MM.1S (cell line): Measurements from ENCODE around the gene DLGAP1.

ENCODE experiments used
- DNase-seq: peaks from one replicate; pipeline ENCODE4 v3.0.0-alpha.2; 2015
- H2AFZ ChIP-seq: fragments of 300-600 bp; sonication (generic); 2 replicates; pipeline ENCODE4 v1.6.0; 2016; ENCODE audit warnings: antibody characterized with exemption, low read length
- H3F3A ChIP-seq: fragments of 300-600 bp; sonication (generic); 2 replicates; pipeline ENCODE4 v1.6.1; 2016; ENCODE audit warnings: mild to moderate bottlenecking, antibody characterized with exemption, low read length, moderate library complexity, mixed read lengths; ENCODE audit not compliant: insufficient read depth
- H3K27ac ChIP-seq: fragments of 300-600 bp; sonication (generic); 2 replicates; pipeline ENCODE4 v1.5.1; 2016; ENCODE audit warnings: mild to moderate bottlenecking, low read length
- H3K27me3 ChIP-seq: fragments of 300-600 bp; sonication (generic); replicated peaks from 2 replicates; pipeline ENCODE4 v1.6.0; 2016; ENCODE audit warnings: low read length; ENCODE audit not compliant: insufficient read depth
- H3K36me3 ChIP-seq: fragments of 300-600 bp; sonication (generic); replicated peaks from 2 replicates; pipeline ENCODE4 v1.6.1; 2016; ENCODE audit warnings: mild to moderate bottlenecking, low read length, mixed read lengths; ENCODE audit not compliant: insufficient read depth
- H3K4me1 ChIP-seq: fragments of 300-600 bp; sonication (generic); 2 replicates; pipeline ENCODE4 v1.6.1; 2016; ENCODE audit warnings: low read length, mixed read lengths
- H3K4me2 ChIP-seq: fragments of 300-600 bp; sonication (generic); 2 replicates; pipeline ENCODE4 v1.6.0; 2016; ENCODE audit warnings: low read depth, low read length
- H3K4me3 ChIP-seq: fragments of 300-600 bp; sonication (generic); 2 replicates; pipeline ENCODE4 v1.5.1; 2016; ENCODE audit warnings: low read length, mixed read lengths
- H3K79me2 ChIP-seq: fragments of 300-600 bp; sonication (generic); 2 replicates; pipeline ENCODE4 v1.6.1; 2016; ENCODE audit warnings: mixed run types, low read length, mixed read lengths
- H3K9ac ChIP-seq: fragments of 300-600 bp; sonication (generic); 2 replicates; pipeline ENCODE4 v1.6.1; 2016; ENCODE audit warnings: low read length, mixed read lengths
- H3K9me2 ChIP-seq: fragments of 300-600 bp; sonication (generic); replicated peaks from 2 replicates; pipeline ENCODE4 v1.6.1; 2016; ENCODE audit warnings: mild to moderate bottlenecking, low read length, mixed read lengths; ENCODE audit not compliant: insufficient read depth
- H3K9me3 ChIP-seq: fragments of 300-600 bp; sonication (generic); replicated peaks from 2 replicates; pipeline ENCODE4 v1.6.1; 2016; ENCODE audit warnings: mild to moderate bottlenecking, low read length, mixed read lengths; ENCODE audit not compliant: insufficient read depth
- H4K20me1 ChIP-seq: fragments of 300-600 bp; sonication (generic); 2 replicates; pipeline ENCODE4 v1.6.1; 2016; ENCODE audit warnings: mild to moderate bottlenecking, low read length, moderate library complexity, mixed read lengths; ENCODE audit not compliant: insufficient read depth
- CTCF ChIP-seq: fragments of 300-600 bp; sonication (generic); IDR thresholded peaks from 2 replicates; pipeline ENCODE4 v1.5.1; 2016; ENCODE audit warnings: antibody characterized with exemption, low read length, mixed read lengths
- EZH2 ChIP-seq: fragments of 300-600 bp; sonication (generic); optimal IDR thresholded peaks from 2 replicates; pipeline ENCODE3; 2017; ENCODE audit warnings: low read depth, mild to moderate bottlenecking, antibody characterized with exemption, low read length, mixed read lengths
- EZH2phosphoT487 ChIP-seq: fragments of 300-600 bp; sonication (generic); IDR thresholded peaks from 2 replicates; pipeline ENCODE4 v1.6.1; 2018; ENCODE audit warnings: antibody characterized with exemption, low read length

DLGAP1 gene

DNA sequence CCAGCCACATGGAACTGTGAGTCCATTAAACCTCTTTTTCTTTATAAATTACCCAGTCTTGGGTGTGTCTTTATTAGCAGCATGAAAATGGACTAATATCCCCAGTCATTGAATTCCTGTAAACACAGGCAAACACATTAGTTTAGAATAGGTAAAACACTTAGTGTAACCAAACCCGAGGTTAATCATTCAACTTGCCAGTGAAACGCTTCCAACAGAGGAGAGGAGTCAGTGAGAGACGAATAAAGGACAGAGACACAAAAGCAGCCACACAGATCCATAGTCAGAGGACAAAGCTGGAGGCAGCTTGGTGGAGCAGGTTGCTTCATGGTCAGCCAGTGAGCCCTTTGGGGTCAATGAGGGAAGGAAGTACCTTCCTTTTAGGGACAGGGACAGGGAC is 657.1 kb downstream of the DLGAP1 start:
- no peaks in the 10 kb centered on the region for H3F3A ChIP-seq
- no peak for DNase-seq
- H3K27ac ChIP-seq = no peak overlapping the region
- H3K9ac ChIP-seq = no peak overlapping the region
- no peaks in the 10 kb centered on the region for H3K27me3 ChIP-seq
- no peaks in the 10 kb centered on the region for H3K9me2 ChIP-seq
- H3K36me3 ChIP-seq = no peaks in the 10 kb centered on the region
- no peaks in the 10 kb centered on the region for H3K9me3 ChIP-seq
- H3K4me1 ChIP-seq = no peaks in the 10 kb centered on the region
- no peak overlapping the region for H3K4me2 ChIP-seq
- H3K79me2 ChIP-seq = no peaks in the 10 kb centered on the region
- no peak overlapping the region for H3K4me3 ChIP-seq
- H2AFZ ChIP-seq = no peak overlapping the region
- no peak for TF ChIP-seq CTCF
- no peak for TF ChIP-seq EZH2
- TF ChIP-seq EZH2phosphoT487 = no peak
- H4K20me1 ChIP-seq = no peaks in the 10 kb centered on the region

GRCh38 chr18:3796434-3796833 is 658.7 kb downstream of the DLGAP1 start:
- no peaks in the 10 kb centered on the region for H4K20me1 ChIP-seq
- H3K4me3 ChIP-seq = no peak overlapping the region
- no peak overlapping the region for H3K27ac ChIP-seq
- no peaks in the 10 kb centered on the region for H3K36me3 ChIP-seq
- no peaks in the 10 kb centered on the region for H3K27me3 ChIP-seq
- no peaks in the 10 kb centered on the region for H3K79me2 ChIP-seq
- no peaks in the 10 kb centered on the region for H3F3A ChIP-seq
- no peak for DNase-seq
- H2AFZ ChIP-seq = no peak overlapping the region
- H3K4me2 ChIP-seq = no peak overlapping the region
- no peak for TF ChIP-seq EZH2phosphoT487
- no peak for TF ChIP-seq EZH2
- no peak for TF ChIP-seq CTCF
- no peaks in the 10 kb centered on the region for H3K9me3 ChIP-seq
- no peak overlapping the region for H3K9ac ChIP-seq
- H3K4me1 ChIP-seq = no peaks in the 10 kb centered on the region
- H3K9me2 ChIP-seq = no peaks in the 10 kb centered on the region

GRCh38 chr18:3794537-3795348 is 660.4 kb downstream of the DLGAP1 start:
- H3K4me2 ChIP-seq = no peak overlapping the region
- no peak overlapping the region for H3K27ac ChIP-seq

More at GRCh38 chr18:3794537-3795348, 660.4 kb downstream of the DLGAP1 start:
- H4K20me1 ChIP-seq = no peaks in the 10 kb centered on the region
- no peaks in the 10 kb centered on the region for H3K79me2 ChIP-seq
- H3K36me3 ChIP-seq = no peaks in the 10 kb centered on the region
- no peaks in the 10 kb centered on the region for H3K9me2 ChIP-seq
- H3K9ac ChIP-seq = no peak overlapping the region
- TF ChIP-seq EZH2 (no peak), CTCF (no peak), EZH2phosphoT487 (no peak)
- no peaks in the 10 kb centered on the region for H3F3A ChIP-seq
- no peak for DNase-seq
- H3K4me1 ChIP-seq = no peaks in the 10 kb centered on the region
- no peak overlapping the region for H3K4me3 ChIP-seq
- no peak overlapping the region for H2AFZ ChIP-seq
- H3K9me3 ChIP-seq = no peaks in the 10 kb centered on the region
- H3K27me3 ChIP-seq = no peaks in the 10 kb centered on the region
